Stimulated activated CD8-positive, alpha-beta memory T cell treated with anti-CD3 and anti-CD28 coated beads, Interleukin-15, amount 100 ng/mL, for 1 hour (primary cell): ENCODE data around the gene ADK.

ENCODE experiments used
- DNase-seq: peaks from one replicate; pipeline ENCODE4 v3.0.0-alpha.2; 2020; ENCODE audit warnings: low read depth

ADK gene

GRCh38 chr10:74677951-74678350 is 526.9 kb downstream of the ADK start:
- no peak for DNase-seq

GRCh38 chr10:74681917-74682627 is 531.1 kb downstream of the ADK start:
- DNase-seq, result no peak

- DNase-seq, result no peak
These were observed 532.0 kb downstream of the ADK start for GRCh38 chr10:74683067-74683466.

GRCh38 chr10:74683621-74684364 is 532.8 kb downstream of the ADK start:
- no peak for DNase-seq

DNA sequence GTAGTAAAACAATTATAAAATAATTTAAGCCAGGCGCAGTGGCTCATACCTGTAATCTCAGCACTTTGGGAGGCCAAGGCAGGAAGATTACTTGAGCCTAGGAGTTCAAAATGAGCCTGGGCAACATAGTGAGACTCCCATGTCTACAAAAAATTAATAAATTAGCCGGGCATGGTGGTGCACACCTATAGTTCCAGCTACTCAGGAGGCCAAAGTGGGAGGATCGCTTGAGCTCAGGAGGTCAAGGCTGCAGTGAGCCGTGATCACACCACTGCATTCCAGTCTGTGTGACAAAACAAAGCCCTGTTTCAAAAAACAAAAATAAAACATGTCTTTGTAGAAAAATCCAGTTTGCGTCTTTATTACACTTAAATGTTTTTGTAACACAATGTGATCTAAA is 533.4 kb downstream of the ADK start:
- no peak for DNase-seq

GRCh38 chr10:74685564-74685963 is 534.5 kb downstream of the ADK start:
- DNase-seq, result no peak

- no peak for DNase-seq
These were observed 539.4 kb downstream of the ADK start for GRCh38 chr10:74690393-74690792.

DNA sequence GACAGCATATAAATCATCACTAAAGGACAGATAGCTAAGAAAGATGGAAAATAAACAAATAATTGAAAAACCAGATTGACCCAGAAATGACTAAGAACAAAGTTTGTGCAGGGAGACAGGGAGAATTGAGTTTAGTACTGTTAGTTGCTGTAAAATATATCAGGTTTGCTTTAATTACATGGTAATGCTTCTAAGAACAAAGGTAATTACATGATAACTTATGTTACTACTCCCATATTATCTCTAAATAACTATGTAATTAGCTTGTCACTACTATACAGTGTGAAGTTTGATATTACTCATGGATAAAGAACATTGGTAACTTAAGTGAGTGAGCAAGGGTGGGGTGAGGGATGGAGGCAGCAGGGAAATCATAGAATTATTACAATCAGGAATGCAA is 540.1 kb downstream of the ADK start:
- DNase-seq, result no peak

- no peak for DNase-seq
These were observed 553.8 kb downstream of the ADK start for GRCh38 chr10:74704629-74705357.

- DNase-seq, result no peak
These were observed 554.4 kb downstream of the ADK start for GRCh38 chr10:74705358-74705980.

- no peak for DNase-seq
These were observed 555.9 kb downstream of the ADK start for GRCh38 chr10:74706966-74707365.

DNA sequence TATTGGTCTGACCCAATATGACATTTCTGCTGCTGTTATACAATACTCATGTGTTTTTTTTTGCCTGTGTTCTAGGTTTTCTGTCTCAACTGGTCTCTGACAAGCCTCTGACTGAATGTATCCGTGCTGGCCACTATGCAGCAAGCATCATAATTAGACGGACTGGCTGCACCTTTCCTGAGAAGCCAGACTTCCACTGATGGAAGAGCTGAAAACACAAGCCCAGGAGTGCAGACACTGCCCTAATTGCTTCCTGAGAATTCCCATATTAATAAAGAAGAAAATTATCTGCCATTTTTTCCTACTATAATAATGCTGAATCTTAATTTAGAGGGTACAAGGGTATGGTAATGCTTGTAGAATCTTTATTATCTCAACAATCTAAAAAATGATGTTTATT is 557.2 kb downstream of the ADK start:
- no peak for DNase-seq

DNA sequence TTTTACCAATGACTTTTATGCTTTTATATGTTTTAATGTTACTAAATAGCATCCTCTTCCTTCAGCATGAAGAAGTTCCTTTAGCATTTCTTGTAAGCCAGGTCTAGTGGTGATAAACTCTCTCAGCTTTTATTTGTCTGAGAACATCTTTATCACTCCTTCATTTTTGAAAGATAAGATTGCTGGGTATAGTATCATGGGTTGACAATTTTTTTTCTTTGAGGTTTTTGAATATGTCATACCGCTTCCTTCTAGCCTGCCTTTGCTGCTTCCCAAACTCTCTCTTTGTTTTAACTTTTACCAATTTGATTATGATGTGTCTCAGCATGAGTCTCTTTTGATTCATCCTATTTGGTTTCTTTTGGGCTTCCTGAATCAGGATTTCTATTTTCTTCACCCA is 567.2 kb downstream of the ADK start:
- no peak for DNase-seq

DNA sequence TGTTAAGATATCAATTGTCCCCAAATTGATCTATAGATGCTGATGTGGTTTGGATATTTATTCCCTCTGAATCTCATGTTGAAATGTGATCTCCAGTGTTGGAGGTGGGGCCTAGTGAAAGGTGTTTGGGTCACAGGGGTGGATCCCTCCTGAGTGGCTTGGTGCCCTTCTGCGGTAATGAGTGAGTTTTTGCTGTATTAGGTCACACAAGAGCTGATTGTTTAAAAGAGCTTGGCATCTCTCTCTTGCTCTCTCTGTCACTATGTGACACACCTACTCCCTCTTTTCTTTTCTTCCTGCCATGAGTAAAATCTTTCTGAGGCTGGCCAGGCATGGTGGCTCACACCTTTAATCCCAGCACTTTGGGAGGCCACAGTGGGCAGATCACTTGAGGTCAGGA is 577.2 kb downstream of the ADK start:
- no peak for DNase-seq

DNA sequence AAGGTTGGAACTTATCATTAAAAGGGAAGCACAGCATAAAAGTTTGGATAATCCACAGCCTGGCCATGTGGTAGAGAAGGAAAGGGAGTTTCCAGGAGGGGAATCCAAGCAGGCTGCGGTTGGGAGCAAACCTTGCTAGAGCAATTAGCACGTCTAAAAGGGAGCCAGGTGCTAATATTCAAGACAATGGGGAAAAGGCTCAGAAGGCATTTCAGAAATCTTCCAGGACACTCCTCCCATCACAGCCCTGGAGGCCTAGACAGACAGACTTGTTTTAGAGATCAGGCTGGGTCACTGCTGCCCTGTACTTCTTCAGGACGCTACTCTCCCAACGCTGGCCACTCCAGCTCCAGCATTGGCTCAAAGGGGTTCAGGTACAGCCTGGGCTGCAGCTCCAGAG is 579.2 kb downstream of the ADK start:
- DNase-seq, result no peak

- DNase-seq, result no peak
These were observed 582.6 kb downstream of the ADK start for GRCh38 chr10:74733612-74734011.

- no peak for DNase-seq
These were observed 585.0 kb downstream of the ADK start for GRCh38 chr10:74736029-74736428.

- no peak for DNase-seq
These were observed 587.0 kb downstream of the ADK start for GRCh38 chr10:74738052-74738451.

DNA sequence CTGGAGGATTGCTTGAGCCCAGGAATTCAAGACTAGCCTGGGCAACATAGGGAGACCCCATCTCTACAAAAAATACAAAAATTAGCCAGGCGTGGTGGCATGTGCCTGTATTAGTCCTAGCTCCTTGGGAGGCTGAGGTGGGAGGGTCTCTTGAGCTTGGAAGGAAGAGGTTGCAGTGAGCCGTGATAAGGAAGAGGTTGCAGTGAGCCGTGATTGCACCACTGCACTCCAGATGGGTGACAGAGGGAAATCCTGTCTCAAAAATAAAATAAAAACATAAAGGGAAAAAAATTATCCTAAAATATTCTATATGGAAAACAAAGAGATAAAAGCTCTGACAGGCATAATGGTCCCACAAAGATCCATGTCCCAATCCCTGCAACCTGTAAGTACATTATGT is 587.5 kb downstream of the ADK start:
- DNase-seq, result no peak

GRCh38 chr10:74738985-74739567 is 588.1 kb downstream of the ADK start:
- DNase-seq, result no peak

- no peak for DNase-seq
These were observed 592.4 kb downstream of the ADK start for GRCh38 chr10:74743401-74743800.

DNA sequence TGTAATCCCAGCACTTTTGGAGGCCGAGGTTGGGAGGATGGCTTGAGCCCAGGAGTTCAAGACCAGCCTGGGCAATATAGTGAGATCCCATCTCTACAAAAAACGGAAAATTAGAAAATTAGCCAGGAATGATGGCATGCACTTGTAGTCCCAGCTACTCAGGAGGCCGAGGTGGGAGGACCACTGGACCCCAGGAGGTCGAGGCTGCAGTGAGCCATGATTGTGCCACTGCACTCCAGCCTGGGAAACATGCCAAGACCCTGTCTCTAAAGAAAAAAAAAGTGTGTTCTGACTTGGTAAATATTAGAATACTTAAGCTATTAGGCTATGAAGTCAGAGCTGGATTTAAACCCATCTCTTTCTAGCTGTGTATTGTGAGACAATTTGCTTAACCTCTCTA is 594.4 kb downstream of the ADK start:
- no peak for DNase-seq
